HG02588 (cell line): ENCODE results near the gene RAD51B.

ENCODE experiments used
- ATAC-seq: cut with Tn5 transposase; IDR thresholded peaks from one replicate; pipeline ENCODE4 v1.9.1; 2021; ENCODE audit warnings: mild to moderate bottlenecking, moderate library complexity; ENCODE audit not compliant: unreplicated experiment

The RAD51B gene

DNA sequence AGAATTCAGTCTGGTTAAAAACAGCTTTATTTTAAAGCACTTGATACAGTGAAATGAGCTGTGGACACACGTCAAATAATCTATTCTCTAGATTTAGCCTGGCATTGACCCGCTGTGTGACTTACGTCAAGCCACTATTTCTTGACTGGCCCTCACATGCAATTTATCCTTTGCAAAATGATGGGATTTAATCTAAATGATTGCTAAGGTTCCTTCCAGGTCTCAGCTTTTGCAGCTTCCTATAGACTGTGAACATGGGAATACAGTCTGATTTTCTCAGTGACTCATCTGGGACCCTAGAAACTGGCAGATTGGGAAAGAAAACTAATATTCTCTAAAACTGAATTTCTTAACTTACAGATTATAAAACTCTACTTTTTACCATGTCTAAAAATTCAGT lies 409.1 kb downstream of the RAD51B start:
- ATAC-seq, result no peak

DNA sequence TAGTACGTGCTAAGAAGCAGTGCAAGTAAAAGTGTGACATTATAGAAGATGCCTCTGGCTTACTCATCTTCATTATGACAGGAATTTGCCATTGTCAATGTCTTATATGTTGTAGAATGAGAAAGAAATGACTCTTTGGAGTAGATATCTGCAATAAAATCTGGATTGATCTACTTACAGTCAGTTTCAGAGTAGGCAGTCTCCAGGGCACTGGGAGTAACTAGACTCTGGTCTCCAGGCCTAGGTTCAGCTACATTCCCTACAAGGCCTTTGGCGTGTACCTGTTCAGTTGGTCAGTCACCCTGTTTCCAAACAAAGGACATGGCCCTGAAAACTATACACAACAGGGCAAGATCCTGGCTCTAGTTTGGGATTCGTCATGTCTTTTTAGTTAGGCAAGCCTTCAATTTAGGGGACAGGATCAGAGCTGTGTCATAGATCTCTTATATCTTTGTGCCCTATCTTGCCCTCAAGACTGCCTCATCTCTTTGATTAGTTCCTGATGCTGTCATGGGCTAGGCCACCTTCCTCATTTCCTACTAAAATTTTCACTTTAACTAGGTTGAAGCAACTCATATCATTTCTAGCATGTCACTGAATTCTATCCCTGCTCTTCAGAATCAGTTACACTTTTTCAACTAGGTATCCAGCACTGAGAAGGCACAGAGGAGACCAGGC lies 410.0 kb downstream of the RAD51B start:
- no peak for ATAC-seq

DNA sequence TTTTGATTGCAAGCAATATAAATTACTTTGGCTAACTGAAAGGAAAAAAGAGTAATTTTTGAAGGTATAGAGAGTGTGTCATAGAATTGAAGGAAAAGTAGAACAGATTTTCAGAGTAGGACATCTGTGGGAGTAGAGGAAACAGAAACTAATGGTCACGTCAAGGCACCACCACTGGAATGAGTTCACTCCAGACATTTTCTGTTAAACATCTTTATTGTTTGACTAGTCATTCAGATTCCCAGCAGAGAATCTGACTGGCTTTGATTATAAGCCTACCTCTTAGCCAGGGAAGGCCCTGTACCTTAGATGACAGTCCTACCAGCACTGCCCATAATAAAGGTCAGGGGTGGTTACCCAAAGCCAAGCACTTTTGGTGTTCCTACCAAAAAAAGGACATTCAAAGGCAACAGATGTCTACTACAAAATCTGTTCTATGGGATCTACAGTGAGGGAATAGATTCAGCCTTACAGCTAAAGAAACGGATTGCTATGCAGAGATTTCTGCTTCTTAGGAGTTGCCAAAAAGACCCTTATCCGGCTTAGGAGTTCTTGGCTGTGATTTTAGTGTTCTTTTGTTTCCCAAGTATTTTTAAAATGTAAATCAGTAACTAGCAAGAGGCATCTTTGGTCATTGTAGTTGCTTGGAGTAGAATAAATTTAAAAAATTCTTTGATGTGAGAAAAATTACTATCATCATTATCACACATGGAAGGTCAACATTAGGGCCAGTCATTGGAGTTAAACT lies 410.8 kb downstream of the RAD51B start:
- no peak for ATAC-seq

DNA sequence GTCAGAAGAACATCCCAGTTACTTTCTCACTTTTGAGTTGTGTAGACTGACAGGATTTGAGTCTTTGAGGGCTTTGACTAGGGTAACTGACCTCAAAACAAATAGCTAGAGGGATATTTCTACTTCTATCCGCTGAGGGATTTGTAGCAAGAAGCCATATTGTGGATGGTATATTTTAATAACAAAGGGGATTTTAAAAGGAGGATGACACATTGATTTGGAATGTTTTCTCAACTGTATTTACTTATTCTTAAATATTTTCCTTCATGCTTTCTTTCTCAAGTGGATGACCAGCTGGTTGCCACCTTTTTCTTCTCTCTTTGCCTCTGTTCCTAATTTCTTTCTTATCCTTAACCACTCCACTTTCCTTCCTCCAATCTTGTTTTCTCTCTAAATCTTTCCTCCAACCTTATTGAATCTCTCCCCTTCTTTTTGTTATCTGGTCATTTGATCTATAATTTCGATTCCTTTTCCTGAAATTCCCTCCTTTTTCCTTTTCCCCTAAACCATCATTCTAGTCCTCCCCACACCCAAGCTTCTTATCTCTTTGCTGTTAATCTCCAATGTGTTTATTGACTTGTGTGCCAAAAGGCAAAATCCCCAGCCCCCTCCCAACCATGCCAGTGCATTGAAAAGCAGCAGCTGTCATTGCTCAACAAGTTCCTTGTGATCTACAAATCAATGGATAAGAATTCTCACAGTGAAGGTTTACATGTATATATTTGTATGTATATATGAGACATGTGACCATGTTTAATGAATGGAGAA lies 411.6 kb downstream of the RAD51B start:
- ATAC-seq, result no peak

DNA sequence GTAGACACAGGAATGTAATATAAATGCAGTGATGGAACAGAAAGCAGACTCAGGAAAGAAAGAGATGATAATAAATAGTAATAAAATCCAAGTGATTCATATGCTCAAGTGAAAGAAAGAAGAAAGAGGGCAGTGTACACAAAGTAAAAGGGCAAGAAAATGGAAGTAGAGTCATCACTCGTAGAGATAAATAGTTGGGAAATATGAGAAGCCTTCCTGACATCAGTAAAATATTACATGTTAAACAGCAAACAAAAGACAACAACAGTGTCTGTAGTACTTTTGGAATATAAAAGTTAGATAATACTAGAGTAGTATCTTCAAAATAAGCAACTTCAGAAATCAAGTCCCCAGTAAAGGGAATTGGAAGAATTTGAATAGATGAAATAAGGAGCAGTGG lies 412.3 kb downstream of the RAD51B start:
- no peak for ATAC-seq

DNA sequence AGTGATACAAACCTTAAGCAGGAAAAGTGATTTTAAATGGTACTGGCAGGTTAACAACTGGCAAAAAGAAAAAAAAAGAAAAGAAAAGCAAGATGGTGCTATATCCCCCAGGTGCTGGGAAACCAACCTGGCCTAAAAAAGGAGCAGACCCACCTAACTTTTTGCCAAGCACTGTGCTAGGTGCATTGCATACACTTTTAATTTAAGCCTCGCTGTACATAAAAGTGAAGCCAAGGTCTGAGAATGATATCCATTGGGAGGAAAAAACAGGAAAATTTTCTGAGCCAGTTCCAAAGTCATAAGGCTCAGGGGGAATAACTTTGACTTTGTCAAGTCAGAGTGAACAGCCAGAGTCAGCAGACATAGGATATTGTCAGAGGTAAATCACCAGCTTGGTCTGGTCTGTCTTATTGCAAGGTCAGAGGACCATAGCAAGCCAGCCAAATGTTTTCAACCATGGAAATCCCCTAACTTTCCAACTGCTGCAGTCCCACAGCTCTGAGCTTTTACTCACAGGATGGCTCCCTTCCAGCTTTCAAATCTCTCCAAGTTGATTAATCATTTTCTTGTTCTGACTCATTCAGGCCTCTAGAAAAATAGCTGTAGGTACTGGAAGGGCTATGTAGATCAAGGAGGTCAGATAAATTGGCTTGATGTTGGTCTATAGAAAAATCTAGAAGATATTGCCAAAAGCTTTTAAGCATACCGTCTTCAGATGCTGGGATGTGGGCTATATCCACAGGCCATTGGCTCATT lies 412.9 kb downstream of the RAD51B start:
- ATAC-seq, result peak; percentile 87

DNA sequence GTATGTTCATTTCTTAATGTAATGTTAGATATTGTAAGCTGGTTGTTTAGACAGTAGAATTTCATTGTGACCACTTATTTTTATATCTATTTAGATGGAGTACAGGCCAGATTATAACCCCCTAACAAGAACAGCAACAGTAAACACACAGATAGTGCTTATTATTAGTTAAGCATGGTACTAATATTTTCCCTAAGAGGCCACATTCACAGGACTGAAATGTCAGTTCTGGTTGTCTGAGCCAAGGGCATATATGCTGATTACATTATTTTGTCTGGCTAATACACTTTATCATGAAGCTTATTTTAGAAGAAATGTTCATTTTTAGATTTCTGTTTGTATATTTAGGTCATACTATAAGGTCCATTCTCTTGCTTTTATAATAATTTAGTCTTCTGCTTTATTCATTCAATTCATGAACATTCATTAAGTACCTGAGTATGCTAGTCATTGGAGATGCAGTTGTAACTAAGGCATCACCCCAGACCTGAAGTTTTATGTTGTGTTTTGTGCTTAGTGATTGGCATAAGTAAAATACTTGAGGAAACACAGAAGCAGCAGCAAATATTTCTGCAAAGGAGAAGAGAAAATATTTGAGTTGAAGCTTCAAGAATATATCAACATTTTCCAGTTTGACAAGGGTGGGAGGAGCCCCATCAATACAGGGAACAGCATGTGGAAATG lies 413.7 kb downstream of the RAD51B start:
- ATAC-seq, result no peak

DNA sequence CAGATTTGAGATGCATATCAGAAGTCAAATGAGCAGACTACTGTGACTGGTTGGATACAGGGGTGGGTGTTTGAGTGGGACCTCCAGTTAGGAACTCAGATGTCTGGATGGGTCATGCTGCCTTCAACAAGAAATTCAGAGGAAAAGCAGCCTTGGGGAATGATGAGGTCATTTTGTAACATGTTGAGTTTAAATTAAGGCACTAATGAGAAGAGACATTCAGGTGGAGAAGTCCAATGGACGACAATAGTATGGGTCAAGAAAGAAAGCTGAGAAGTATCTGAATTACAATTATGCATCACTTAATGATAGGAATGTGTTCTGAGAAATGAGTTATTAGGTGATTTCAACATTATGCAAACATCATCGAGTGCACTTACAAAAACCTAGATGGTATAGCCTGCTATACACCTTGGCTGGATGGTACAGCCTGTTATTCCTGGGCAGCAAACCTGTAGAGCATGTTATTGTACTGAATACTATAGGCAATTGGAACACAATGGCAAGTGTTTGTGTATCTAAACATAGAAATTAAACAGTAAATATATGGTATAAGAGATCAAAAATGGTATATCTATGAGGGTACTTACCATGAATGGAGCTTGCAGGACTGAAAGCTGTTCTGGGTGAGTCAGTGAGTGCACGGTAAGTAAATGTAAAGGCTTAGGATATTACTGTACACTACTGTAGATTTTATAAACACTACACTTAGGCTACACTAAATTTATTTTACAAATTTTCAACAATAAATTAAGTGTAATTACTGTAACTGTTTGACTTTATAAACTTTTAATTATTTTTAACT lies 414.7 kb downstream of the RAD51B start:
- no peak for ATAC-seq

DNA sequence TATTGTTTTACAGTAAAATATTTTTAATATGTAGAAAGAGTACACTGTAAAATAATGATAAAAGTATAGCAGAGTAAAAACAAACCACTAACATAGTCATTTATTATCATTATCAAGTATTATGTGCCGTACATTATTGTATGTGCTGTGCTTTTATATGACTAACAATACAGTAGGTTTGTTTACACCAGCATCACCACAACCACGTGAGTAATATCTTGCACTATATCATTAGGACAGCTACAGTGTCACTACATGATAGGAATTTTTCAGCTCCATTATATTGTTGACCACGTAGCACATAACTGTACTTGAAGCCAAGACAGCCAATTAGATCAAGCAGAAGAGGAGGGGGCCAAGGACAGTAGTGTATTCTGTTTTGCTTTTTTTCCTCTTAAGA lies 415.4 kb downstream of the RAD51B start:
- ATAC-seq, result no peak

DNA sequence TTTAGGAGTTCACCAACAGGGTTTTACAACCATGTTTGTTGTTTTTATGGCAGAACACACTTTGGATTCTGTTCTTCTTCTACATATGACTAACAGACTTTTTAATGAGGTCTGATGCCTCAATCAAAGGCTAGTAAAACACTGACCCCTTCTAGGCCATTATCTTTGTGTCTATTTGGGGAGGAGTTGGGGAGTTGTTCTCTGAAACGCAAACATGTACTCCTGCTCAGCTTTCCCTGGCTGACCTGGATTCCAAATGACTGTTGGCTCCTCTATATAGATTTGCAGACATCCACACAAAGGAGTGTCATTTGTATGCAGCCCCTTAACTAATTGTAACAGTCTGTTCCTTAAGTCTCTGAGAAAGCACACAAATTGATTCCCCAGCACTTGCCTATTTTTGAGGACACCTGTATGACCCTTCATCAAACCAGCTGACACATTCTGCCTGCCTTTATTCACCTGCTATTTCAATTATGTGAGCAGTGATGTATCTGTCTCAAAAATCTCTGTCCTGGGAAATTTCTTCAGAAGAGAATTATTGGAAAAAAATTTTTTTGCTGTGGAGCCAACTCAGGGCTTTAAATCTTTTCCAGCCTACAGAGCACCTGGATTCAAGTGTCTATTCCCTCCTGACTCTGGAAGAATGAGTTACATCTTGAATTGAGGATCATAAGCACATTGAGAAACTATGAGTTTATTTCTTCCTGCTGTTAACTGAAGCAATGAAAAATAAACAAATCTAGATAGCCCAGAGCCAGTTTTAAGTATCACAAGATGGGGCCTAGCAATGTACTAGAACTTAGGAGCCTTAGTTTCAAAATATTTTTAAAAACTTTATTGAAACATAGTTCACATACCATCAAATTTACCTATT lies 417.2 kb downstream of the RAD51B start:
- ATAC-seq, result no peak

DNA sequence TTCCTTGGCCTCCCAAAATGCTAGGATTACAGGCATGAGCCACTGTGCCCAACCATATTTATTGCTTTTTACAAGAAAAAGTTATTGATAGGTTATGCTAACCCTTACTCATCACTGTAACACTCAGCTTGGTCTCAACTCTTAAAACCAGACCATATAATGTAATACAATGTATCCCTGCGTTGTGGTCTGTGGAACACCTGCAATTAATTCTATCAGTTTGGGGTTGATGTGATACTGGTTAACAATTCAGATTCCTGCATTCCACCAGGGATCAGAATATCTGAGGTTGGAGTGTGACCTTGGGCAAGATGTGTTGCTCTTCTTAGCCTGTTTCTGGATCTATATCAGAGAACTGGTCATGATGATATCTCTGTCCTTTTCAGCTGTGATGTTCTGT lies 419.0 kb downstream of the RAD51B start:
- ATAC-seq, result no peak

DNA sequence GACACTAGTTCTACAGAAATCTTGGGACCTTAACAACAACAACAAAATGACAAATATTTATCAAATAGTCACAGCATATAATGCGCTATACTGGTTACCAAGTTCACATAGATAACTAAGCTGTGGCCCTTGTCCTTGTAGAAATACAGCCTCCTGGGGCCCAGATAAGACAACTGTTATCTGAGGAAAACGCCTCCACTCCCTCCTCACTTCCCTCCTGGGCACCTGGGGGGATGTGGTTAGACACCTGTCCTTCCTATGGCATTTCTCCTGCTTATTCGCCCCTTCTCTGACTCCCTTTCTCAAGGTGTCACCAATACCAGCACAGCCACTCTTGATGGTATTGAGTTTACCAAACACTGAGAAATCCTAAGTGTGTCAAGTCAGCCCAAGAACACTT lies 419.4 kb downstream of the RAD51B start:
- no peak for ATAC-seq

DNA sequence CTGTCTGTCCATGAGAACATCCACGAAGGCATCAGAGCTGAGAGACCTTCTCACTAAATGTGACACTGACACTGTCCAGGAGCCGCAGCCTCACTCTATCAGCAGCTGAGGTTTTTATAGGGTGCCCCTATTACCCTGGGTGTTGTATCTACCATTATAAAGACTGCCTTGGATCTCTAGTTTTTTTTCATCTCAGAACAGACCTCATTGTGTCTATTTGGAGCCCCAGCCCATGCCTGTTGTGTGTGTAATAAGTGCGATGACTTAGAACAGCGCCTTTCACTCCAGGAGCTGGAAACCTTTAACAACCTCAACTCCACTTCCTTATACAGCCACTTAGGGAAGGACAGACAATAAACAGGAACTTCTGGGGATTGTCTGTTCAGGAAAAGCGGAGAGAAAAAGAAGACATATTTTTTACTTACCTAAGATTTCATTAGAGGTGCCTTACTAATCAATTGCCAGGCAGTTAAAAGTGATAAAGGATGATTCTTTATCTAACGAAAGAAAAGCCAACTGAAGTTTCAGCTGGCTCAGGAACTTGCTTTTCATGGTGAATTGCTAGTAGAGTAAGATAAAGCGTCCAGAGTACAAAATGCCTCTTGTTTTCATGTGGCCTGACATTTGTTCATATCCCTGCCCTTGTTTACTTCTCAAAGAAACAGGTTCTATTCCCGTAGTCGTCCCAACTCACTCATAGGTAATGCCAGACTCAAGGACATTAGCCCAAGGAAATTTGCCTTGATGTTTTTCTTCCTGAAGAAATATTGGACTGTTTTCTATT lies 420.6 kb downstream of the RAD51B start:
- no peak for ATAC-seq

DNA sequence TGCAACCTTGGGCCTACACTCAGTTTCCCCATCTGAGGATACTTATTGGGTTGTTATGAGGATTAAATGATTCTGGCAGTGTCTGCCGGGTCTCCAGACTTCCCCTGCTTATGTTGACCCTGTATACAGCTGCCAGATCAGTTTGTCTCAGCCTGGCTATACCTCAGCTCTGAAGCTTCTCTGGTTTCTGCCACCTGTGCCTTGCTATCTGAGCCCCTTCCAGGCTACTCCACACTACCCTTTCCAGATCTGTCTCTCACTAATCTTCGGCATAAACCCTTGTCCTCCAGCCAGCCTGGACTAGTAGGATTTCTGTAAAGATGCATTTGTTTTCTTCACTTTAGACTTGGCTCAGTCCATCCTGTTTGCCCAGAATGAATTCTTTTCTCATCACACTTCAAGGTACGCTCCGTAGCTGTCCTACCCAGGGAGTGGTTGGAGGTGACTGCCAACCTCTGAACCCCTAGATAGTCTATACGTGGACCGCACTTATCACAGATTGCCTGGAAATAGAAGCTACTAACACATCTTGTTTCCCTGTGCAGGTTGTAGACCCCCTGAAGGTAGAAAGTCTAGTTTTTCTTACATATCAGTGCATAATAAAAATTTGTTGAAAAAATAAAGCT lies 422.4 kb downstream of the RAD51B start:
- no peak for ATAC-seq

DNA sequence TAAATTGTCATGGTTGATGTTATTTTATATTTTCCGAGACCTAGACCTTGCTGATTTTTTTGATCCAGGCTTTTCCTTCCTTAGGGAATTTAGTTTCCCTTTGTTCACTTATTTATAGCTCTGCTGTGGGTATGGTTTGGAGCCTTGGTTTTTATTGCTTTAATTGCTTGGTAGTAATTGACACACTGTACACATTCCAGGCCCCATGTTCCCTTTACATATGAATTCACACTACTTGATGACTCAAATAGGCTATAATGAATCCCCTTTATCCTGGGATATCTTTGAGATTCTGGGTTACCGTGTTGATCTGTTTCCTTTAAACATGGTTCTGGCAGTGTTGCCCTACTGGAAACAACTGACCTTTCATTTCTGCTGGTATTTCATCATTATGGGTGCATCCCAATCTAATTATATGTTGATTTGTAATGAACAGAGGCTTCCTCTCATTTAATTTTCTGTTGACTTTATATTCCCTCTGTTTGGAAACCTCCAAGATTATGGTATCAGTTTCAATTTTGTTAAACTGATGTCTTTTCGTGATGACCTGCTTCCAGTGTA lies 424.0 kb downstream of the RAD51B start:
- ATAC-seq, result no peak

DNA sequence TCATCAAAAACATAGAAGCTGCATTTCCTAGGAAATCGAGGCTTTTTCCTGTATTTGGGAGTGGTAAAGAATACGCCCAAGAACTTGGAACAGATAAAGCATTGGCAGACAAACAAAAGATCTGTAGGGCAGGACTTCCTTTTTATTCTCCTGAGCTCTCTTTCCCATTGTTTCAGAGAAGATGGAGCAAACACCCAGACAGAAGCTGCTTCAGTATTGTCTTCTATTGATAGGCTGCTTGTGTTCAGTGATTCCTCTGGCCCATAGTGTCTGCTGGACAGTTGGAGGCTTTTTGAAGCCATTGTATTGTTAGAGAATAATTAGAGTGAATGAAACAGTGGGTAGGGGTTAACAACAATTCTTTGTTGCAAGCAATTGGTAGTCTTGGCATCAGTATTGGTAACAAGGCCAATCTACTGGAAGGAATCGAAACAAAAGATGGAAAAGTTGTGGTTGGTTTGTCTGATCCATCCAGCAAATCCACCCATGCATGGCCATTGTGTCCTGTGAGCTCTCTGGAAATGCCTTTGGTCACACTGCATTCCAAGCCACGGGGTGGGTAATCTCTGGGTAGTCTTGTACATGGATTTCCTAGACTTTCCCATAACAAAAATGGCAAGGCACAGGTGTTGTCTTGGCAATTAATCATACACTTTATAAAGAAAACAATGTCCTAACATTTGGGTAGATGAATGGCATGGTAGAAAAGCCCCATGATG lies 424.8 kb downstream of the RAD51B start:
- ATAC-seq, result no peak
